GM15510 (cell line): ENCODE measurements around the gene ZNF530.

Source experiments
- POLR2A ChIP-seq: IDR thresholded peaks from 3 replicates; pipeline ENCODE4 v1.6.1; 2011; ENCODE audit warnings: borderline replicate concordance; ENCODE audit not compliant: insufficient read length; ENCODE audit errors: extremely low read depth

Gene ZNF530

GRCh38 chr19:57642396-57643046 lies 42.8 kb downstream of the ZNF530 start:
- no peak for TF ChIP-seq POLR2A

GRCh38 chr19:57643734-57644133 lies 44.0 kb downstream of the ZNF530 start:
- TF ChIP-seq POLR2A: no peak

- TF ChIP-seq POLR2A: no peak
Observed at GRCh38 chr19:57648331-57649003, 48.8 kb downstream of the ZNF530 start.

- no peak for TF ChIP-seq POLR2A
Observed at GRCh38 chr19:57651654-57651996, 51.9 kb downstream of the ZNF530 start.

- TF ChIP-seq POLR2A: no peak
Observed at GRCh38 chr19:57653689-57654088, 54.0 kb downstream of the ZNF530 start.

GRCh38 chr19:57655443-57655842 lies 55.8 kb downstream of the ZNF530 start:
- no peak for TF ChIP-seq POLR2A

- no peak for TF ChIP-seq POLR2A
Observed at GRCh38 chr19:57656346-57656745, 56.7 kb downstream of the ZNF530 start.
